ENCODE measurements around the gene KCNMB3. TPM values are rescaled to one million over a fixed set of nuclear protein-coding genes. Genes with fewer than 3 reads are reported as not detected.
A peak's percentile ranks its signal among the peaks of the same experiment; 100 is the strongest.
"Not testable (repeated sequence)": the region's sequence is repeated elsewhere in the genome, so short reads cannot be mapped to it uniquely, and the experiment has no call there.

KCNMB3 gene
- total RNA-seq (2014; rRNA removed; shearing (Covaris generic)) = 0.52 and 1.1 TPM in 2 replicates

- DNase-seq (ENCODE audit: low read depth) = no peak
Measured at GRCh38 chr3:179250803-179251476, at the start of gene KCNMB3. KCNMB3 (minus strand) TSS chr3:179251114; CDS start chr3:179250990, 124 bp downstream.

- DNase-seq (ENCODE audit: low read depth) = no peak
Measured at GRCh38 chr3:179299999-179300613, 49.2 kb upstream of the KCNMB3 start.

- no peak for DNase-seq (ENCODE audit: low read depth)
Measured at GRCh38 chr3:179299316-179299715, 48.4 kb upstream of the KCNMB3 start.

- DNase-seq (ENCODE audit: low read depth) = peak; percentile 22
Measured at GRCh38 chr3:179297971-179298725, 47.2 kb upstream of the KCNMB3 start.

- peak; percentile 55 for DNase-seq (ENCODE audit: low read depth)
Measured at GRCh38 chr3:179292450-179292849, 41.5 kb upstream of the KCNMB3 start.

GRCh38 chr3:179289295-179289694 is 38.4 kb upstream of the KCNMB3 start:
- DNase-seq (ENCODE audit: low read depth) = no peak

GRCh38 chr3:179288845-179289244 is 37.9 kb upstream of the KCNMB3 start:
- peak; percentile 22 for DNase-seq (ENCODE audit: low read depth)

- no peak for DNase-seq (ENCODE audit: low read depth)
Measured at GRCh38 chr3:179286331-179286730, 35.4 kb upstream of the KCNMB3 start.

GRCh38 chr3:179281825-179282224 is 30.9 kb upstream of the KCNMB3 start:
- no peak for DNase-seq (ENCODE audit: low read depth)

GRCh38 chr3:179279837-179280236 is 28.9 kb upstream of the KCNMB3 start:
- no peak for DNase-seq (ENCODE audit: low read depth)

GRCh38 chr3:179278932-179279693 is 28.2 kb upstream of the KCNMB3 start:
- DNase-seq (ENCODE audit: low read depth) = no peak

GRCh38 chr3:179278151-179278550 is 27.2 kb upstream of the KCNMB3 start:
- no peak for DNase-seq (ENCODE audit: low read depth)

GRCh38 chr3:179276743-179277142 is 25.8 kb upstream of the KCNMB3 start:
- DNase-seq (ENCODE audit: low read depth) = no peak

- no peak for DNase-seq (ENCODE audit: low read depth)
Measured at GRCh38 chr3:179276001-179276400, 25.1 kb upstream of the KCNMB3 start.

GRCh38 chr3:179274434-179274833 is 23.5 kb upstream of the KCNMB3 start:
- not testable (repeated sequence) for DNase-seq (ENCODE audit: low read depth)

- peak; percentile 34 for DNase-seq (ENCODE audit: low read depth)
Measured at GRCh38 chr3:179272385-179272784, 21.5 kb upstream of the KCNMB3 start.

- no peak for DNase-seq (ENCODE audit: low read depth)
Measured at GRCh38 chr3:179269152-179269707, 18.3 kb upstream of the KCNMB3 start.

- no peak for DNase-seq (ENCODE audit: low read depth)
Measured at GRCh38 chr3:179268400-179269051, 17.6 kb upstream of the KCNMB3 start.

GRCh38 chr3:179266701-179267211 is 15.8 kb upstream of the KCNMB3 start:
- DNase-seq (ENCODE audit: low read depth) = no peak

- no peak for DNase-seq (ENCODE audit: low read depth)
Measured at GRCh38 chr3:179265875-179266274, 15.0 kb upstream of the KCNMB3 start.

GRCh38 chr3:179265092-179265491 is 14.2 kb upstream of the KCNMB3 start:
- DNase-seq (ENCODE audit: low read depth) = no peak
